Measurements from ENCODE around the gene XIRP2.
"Not testable (repeated sequence)": the region's sequence is repeated elsewhere in the genome, so short reads cannot be mapped to it uniquely, and the experiment has no call there.

The XIRP2 gene

GRCh38 chr2:167212014-167212648 is 323.9 kb downstream of the XIRP2 start:
- peak; percentile 37 for DNase-seq

GRCh38 chr2:167215595-167215994 is 327.3 kb downstream of the XIRP2 start:
- no peak for DNase-seq

DNA sequence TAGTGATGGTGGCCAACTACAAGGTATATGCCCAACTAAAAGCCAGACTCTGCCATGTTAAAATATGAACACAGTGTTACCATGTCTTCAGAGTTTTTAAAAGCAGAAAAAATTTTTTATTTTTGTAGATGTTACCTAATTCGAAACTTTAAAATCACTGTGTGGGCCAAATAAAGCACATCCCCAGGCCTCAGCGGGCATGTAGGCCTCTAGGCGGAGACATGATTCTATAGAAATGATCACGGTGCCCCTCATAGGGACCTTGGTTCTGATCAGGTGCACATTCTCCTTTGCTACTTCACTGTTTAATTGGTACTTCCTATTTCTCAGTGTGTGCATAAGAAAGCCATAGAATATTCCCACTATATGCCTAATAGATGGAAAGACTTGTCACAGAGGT is 349.2 kb downstream of the XIRP2 start:
- DNase-seq, result no peak

DNA sequence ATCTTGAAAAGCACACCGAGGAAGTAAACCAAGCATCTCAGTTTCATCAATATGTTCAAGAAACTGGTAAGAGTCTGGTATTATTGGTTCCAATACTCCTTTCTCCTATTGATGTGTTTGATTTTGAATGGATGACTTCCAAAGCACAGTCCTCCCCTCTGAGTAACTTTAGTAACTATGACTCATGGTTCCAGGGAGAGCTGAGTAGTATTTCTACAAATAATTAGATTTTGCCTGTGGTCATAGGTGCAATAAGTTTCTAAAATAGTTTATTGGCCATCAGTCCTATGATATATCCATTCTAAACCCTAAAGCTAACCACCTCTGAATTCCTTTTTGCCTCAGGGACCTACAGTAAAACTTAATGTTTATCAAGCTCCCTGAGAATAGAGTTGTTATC is 352.4 kb downstream of the XIRP2 start:
- DNase-seq, result no peak

DNA sequence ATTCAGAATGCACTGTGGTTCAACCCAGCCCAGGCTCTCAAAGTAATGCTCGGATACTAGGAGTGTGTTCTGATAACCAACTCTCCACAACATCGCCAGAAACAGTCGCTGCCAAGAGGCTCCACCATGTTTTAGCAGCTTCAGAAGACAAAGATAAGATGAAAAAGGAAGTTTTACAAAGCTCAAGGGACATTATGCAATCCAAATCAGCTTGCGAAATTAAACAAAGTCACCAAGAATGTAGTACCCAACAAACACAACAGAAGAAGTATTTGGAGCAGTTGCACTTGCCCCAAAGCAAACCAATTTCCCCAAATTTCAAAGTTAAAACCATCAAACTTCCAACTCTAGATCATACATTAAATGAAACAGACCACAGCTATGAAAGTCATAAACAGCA is 360.9 kb downstream of the XIRP2 start:
- no peak for DNase-seq

DNA sequence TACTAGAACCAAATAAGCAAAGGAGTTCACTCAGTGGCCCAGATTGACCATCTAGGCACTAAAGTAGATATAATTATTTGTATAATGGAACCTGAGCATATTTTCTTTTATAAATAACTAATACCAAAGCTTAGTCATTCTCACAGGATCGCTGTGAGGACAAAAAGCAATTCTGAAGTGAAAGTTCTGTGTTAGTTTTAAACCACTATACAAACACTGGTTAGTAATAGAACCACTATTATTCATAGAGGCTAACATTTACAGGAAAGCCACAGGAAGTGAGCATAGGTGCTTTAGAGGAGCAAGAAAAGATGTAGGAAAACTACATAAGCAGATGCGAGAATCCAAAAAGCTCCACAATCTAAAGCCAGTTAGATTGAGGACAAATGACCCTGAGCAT is 364.7 kb downstream of the XIRP2 start:
- no peak for DNase-seq

GRCh38 chr2:167254721-167255120 is 366.4 kb downstream of the XIRP2 start:
- no peak for DNase-seq

- no peak for DNase-seq
Measured at GRCh38 chr2:167258712-167259111, 370.4 kb downstream of the XIRP2 start.

DNA sequence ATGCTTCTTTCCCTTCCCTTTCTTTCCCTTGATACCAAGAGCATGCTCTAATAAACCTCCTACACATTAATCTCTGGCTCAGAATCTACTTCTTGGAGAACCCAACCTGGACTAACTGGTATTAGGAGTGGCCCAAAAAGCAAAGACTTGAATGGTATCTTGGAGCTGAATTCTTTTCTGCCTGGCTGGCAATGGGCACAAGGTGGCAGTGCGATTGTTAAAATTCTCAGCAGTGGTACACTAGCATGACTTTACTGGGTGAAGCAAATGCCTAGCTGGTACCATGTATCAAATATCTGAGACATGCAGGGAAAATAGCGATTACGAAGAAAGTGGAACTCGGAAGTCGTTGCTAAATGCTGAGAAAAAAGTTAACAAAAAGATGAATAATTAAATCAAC is 376.1 kb downstream of the XIRP2 start:
- no peak for DNase-seq

DNA sequence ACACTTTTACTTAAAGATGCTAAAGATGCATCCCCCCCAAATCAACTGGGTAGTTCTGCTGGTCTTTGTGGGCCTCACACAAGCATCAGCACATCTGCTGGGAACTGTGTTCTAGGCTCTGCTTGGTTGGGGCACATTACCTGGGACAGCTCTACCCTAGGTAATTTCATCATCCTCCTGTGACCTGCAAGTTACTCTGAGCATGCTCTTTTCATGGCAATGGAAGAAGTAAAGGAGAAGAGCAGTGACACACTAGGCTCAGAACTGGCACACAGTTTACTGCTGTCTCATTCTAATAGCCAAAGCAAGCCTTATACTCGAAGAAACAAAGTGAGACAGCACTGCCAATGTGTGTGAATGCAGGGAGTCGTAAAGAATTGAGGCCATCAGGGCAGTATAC is 376.7 kb downstream of the XIRP2 start:
- DNase-seq, result no peak

- DNase-seq, result no peak
Measured at GRCh38 chr2:167265722-167266121, 377.4 kb downstream of the XIRP2 start.

DNA sequence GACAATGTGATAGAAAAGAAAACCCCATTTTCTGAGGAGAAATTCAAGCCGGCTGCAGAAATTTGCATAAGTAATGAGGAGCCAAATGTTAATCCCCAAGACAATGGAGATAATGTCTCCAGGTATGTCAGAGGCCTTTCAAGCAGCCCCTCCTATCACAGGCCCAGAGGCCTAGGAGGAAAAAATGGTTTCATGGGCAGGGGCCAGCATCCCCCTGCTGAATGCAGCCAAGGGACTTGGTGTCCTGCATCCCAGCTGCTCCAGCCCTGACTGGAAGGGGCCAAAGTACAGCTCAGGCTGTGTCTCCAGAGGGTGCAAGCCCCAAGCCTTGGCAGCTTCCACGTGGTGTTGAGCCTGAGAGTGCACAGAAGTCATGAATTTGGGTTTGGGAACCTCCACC is 380.0 kb downstream of the XIRP2 start:
- not testable (repeated sequence) for DNase-seq

DNA sequence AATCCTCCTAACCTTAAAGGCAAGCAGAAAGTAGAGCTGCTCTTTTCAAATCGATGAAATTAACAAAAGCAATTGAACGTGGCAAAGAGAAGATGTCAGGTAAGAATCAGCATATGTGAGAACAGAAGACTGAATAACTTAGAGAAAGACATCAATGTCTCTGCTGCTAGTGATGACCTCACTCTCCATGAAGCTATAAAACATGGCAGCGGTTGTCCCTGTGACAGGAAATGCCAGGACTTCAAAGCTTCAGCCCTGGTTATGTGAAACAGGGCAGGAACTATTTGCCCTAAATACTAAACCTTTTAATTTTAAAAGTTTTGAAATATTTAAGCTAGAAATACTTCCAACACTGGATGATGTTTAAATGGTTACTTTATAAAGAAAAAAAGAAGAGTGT is 383.7 kb downstream of the XIRP2 start:
- no peak for DNase-seq

DNA sequence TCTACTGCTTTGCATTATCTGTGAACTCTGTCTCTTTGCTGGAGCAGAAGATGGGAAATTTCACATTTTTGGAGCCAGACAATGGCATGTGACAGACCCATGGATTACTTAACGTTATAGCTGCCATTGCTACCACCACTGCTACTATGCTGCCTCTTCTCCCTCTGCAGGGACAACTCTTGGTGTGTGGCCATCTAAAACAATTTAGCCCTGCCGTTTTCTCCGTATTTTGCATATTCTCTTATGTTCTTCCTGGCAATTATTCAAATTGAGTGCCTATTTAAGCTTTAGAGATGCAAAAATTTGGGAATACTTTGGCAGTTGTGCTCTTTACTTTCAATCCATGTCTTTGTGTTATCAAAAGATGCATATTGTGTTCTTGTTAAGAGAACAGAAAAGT is 386.8 kb downstream of the XIRP2 start:
- DNase-seq, result no peak

DNA sequence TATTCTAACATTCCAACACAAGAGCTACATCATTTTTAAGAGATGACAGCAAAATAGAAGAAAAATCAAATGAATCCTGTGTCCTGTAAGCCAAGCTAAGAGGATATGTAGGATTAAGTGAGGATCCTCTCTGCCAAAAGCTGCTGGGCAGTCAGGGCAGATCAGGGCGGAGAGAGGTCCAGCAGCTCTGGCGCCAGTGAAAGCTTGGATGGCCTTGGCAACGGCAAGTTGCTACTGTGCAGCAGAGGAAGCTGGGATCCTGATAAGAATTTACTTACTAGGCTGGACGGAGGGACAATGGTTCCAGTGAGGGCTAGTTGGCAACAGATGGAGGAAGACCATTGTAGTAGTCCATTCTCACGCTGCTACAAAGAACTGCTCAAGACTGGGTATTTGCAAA is 391.5 kb downstream of the XIRP2 start:
- DNase-seq, result no peak

DNA sequence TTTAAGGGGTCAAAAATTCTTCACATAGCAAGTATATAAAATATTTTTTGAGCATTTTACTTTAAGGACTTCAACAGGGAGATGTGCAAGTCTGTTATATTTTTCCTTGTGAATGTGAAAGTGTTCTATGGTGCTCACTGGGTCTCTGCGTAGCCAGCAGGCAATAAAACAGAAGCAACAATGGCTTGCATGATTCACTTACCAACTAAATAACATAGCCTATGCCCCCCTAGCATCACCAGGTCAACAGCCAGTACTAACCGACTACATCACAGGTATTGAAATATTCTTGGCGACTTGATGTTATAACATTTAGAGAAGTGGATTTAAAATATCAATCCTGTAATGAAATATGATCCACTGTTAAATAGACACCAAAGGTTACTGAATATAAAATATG is 398.9 kb downstream of the XIRP2 start:
- no peak for DNase-seq

DNA sequence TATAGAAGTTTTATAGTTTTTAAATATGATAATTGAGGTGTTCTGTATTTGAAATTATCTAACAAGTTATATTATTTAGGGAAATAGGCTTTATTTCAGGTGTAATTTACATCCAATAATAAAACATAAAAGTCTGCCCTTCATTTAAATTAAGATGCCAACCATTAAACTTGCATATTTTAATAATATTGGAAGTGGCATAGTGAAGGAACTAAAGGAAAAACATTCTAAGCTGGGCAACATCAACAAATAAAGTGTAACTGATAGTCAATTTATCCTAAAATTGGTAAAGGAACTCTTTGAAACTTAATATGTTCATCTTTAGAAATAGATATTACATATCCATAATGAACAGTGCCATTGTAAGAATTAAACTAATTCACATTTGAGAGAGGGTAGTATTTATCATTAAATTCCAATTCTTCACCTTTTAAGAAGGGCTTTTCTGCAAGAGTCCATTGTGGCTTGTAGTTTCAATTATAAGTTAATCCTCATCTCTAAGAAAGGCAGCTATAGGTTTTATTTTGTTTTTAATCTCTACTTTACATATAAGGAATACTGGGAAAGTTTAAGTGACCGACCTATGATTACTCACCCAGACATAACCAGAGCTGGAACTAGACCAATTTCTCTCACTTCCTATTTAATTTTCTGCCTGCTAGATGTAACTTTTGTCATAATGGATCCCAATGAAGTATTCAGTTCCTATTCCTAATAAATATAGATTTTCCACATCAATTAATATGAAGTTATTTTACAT is 401.6 kb downstream of the XIRP2 start:
- DNase-seq, result no peak

GRCh38 chr2:167292430-167293171 is 404.3 kb downstream of the XIRP2 start, which contains the start of gene B3GALT1:
B3GALT1 (plus strand) TSS chr2:167293001.
- peak; percentile 91 for DNase-seq

DNA sequence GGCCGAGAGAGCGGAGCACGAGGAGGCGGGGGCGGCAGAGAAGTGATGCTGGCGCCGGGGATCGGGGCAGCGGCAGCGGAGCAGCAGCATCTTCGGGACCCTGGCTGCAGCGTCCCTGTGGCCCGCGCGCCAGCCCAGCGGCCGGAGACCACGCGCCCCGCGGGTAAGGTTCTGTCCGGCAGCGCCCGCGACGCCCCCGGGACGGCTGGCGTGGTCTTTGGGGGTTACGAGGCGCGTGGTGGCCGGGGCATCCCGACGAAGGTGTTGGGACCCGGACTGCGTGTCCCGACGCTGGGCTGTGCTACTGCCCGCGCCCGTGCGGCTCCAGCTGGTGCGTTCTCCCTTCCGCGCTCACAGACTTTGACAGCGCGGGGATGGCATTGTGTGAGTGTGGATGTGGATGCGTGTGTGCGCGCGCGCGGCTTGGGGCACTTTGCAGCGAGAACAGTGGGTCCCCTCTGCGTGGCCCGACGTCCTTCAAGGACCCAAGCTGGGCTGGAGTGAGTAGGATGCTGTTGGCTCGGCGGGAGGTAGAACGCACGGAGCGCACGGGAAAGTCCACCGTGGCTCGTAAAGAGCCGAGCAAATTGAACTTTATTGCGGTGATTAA is 405.0 kb downstream of the XIRP2 start:
- DNase-seq, result peak; percentile 16

DNA sequence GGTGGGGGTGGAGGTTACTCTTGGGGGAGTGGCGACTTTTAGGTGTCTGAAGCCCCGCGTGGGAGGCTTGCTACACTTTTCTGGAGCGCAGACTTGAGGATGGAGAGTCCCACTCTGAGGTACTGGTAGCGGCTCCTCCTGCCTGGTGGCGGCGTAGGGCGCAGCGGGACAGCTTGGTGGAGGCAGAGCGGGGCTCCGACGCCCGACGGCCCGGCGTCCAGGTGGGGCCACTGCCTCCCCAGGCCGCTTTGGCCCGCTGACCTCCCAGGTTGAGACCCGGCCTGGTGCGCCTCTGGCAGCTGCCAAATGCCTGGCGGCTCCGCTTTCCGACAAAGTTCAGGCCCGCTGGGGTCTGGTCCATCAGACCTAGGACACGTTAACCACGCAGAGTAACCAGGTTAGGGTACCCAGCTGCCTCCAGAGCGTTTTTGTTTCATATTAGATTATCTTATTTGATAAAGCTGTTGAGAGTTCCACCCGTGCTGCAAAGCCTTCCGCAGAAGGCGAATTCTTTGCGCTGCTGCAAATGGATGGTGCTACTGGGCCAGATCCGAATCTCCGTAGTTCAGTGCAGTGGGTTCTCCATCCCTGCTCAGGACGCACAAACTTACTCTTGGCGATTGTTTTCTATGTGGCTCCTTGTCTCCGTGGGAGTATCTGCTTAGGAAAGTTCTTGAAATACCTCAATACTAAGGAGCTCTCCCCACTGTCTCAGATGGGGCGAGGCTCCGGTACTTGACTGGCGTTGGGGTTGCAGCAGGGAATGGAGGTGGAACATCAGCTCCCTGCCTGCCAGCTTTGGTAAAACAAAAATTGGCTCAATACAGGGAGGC is 405.9 kb downstream of the XIRP2 start:
- DNase-seq, result no peak

DNA sequence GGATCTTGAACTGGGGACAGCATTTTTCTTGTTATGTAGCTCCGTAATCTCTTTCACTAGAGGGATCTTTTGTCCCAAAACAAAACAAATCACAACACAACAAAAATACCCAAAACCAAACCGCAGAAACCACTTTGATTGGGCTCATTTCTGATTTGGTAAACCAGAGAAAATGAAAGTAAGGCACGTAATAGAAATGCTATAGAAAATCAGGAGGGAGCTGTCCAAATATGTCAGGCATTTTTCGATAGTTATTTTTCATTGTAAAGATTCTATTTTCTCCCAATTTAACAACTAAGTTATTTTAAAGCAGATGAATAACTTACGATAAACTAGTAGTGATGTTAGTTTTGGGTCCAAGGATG is 406.5 kb downstream of the XIRP2 start:
- DNase-seq, result no peak

DNA sequence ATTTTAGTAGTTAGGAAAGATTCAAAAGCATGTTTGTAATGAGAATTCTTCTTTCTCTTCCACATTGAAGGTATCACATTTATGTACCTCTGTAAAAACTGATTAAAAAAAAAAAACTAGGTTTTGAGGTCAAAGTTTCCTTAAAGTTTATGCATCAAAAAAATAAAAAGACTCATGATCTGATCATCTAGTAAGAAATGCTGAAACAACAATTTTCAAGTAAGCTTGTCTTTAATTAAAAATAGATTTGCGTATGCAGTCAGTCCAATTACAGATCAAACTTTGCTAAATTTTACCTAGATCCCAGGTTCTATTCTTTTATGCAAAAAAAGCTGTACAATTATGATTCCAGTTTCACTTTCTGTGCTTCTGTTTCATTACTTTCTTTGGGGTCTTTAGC is 409.0 kb downstream of the XIRP2 start:
- no peak for DNase-seq

- no peak for DNase-seq
Measured at GRCh38 chr2:167298017-167298416, 409.7 kb downstream of the XIRP2 start.
